AG04449 (cell line): ENCODE results near the gene NUDT22.

Experiments
- CTCF ChIA-PET: fragments of 350-600 bp; formaldehyde crosslinking; extraction: SDS; loops from one replicate; lab custom pipeline; 2021; ENCODE audit warnings: antibody characterized with exemption; lab: Yijun Ruan, JAX
- POLR2A ChIA-PET: fragments of 400-600, 350-600 bp; formaldehyde crosslinking; extraction: SDS; loops from one replicate; lab custom pipeline; 2020; ENCODE audit warnings: antibody characterized with exemption, inconsistent platforms; lab: Yijun Ruan, JAX
- DNase-seq: peaks from one replicate; pipeline ENCODE4 v3.0.0-alpha.2; 2010; ENCODE audit warnings: low read depth, low spot score
- H3K4me3 ChIP-seq: 2 replicates; pipeline ENCODE4 v1.5.1; 2011; ENCODE audit warnings: low read depth, mild to moderate bottlenecking, control low read depth, low read length
- CTCF ChIP-seq: IDR thresholded peaks from one replicate; pipeline ENCODE4 v1.5.1; 2011; ENCODE audit warnings: mild to moderate bottlenecking, moderate library complexity, low read length, control low read depth, inconsistent platforms; ENCODE audit not compliant: insufficient read depth; ENCODE audit errors: missing control alignments

NUDT22 gene

DNA sequence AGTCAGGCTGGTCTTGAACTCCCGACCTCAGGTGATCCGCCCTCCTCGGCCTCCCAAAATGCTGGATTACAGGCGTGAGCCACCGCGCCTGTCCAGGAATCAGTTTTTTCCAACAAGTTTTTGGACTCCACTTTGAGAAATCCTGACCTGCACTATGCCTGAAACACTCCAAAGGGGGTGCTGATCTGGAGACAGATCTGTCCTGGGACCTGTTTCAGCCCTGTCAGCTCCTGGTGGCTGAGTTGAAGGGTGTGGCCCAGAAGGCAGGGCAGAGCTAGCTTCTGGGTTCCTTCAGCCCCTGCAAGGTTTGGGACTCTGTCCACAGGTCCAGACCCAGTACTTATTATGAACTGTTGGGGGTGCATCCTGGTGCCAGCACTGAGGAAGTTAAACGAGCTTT, 5.5 kb downstream of the NUDT22 start:
- no peak for TF ChIP-seq CTCF
- H3K4me3 ChIP-seq, result no peak overlapping the region; the same call in 1 of the 2 replicates
- no peak for DNase-seq
- CTCF ChIA-PET, result interaction anchor here (1.1 to 3.2 kb wide), 4 partner anchors 20 to 71 kb away, joined by 3 to 12 read pairs (median 8); partner anchors contain the start of genes FERMT3 and PLCB3
- POLR2A ChIA-PET, result interaction anchor here (0.7 to 0.9 kb wide), 2 partner anchors 10 to 18 kb away, joined by 3 read pairs; no protein-coding TSS in a partner anchor

GRCh38 chr11:64232182-64232966, 6.3 kb downstream of the NUDT22 start:
- ChIA-PET CTCF (interaction anchor here (0.9 to 3.2 kb wide), 6 partner anchors 9 to 70 kb away, joined by 3 to 12 read pairs (median 6); partner anchors contain the start of genes FERMT3, FKBP2 and PLCB3), POLR2A (interaction anchor here (0.7 to 1.1 kb wide), 3 partner anchors 9 to 17 kb away, joined by 3 to 5 read pairs (median 3); no protein-coding TSS in a partner anchor)
- no peak for DNase-seq
- H3K4me3 ChIP-seq, result no peak overlapping the region
- no peak for TF ChIP-seq CTCF

GRCh38 chr11:64232967-64233315, 6.9 kb downstream of the NUDT22 start:
- no peak for DNase-seq
- no peak overlapping the region for H3K4me3 ChIP-seq
- TF ChIP-seq CTCF, result no peak
- POLR2A ChIA-PET, result interaction anchor here (0.6 to 1.1 kb wide), 2 partner anchors 13 to 177 kb away, joined by 3 to 5 read pairs; no protein-coding TSS in a partner anchor
- CTCF ChIA-PET, result interaction anchor here (0.9 to 2.0 kb wide), 4 partner anchors 8 to 29 kb away, joined by 3 to 12 read pairs (median 4); partner anchors contain the start of genes FERMT3, FKBP2 and PLCB3

DNA sequence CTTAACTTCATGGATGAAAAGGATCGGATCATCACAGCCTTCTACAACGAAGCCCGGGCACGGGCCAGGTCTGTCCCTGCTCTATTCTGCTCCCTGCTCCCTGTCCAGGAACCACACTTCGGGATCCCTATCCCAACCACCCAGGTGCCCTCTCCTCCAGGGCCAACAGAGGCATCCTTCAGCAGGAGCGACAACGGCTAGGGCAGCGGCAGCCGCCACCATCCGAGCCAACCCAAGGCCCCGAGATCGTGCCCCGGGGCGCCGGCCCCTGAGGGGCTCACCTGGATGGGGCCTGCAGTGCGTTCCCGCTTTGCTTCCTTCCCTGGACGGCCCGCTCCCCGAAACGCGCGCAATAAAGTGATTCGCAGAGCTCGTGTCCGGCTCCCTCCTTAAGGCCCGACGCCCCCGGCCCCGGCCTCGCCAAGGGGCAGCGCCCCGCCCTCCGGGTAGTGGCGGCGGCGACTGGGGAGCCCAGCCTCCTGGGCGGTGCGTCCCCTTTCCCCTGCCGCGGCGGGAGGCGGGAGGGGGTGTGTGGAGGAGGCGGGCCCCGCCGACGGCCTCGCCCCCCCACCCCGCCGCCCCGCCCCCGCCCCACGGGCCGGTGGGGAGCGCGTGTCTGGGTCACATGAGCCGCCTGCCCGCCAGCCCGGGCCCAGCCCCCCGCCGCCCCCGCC, 8.0 kb downstream of the NUDT22 start, which contains the start of gene VEGFB:
Gene VEGFB, plus strand, starts transcription at position 672 of the 674 bp plus-strand sequence. CDS start 250 bp downstream, outside the sequence.
- ChIA-PET POLR2A (no interaction called here), CTCF (interaction anchor here (1.4 kb wide), 1 partner anchor 30 kb away, joined by 5 read pairs; no protein-coding TSS in a partner anchor)
- peak within 1 kb of the TSS; percentile 66 for H3K4me3 ChIP-seq
- DNase-seq, result no peak
- TF ChIP-seq CTCF, result no peak

DNA sequence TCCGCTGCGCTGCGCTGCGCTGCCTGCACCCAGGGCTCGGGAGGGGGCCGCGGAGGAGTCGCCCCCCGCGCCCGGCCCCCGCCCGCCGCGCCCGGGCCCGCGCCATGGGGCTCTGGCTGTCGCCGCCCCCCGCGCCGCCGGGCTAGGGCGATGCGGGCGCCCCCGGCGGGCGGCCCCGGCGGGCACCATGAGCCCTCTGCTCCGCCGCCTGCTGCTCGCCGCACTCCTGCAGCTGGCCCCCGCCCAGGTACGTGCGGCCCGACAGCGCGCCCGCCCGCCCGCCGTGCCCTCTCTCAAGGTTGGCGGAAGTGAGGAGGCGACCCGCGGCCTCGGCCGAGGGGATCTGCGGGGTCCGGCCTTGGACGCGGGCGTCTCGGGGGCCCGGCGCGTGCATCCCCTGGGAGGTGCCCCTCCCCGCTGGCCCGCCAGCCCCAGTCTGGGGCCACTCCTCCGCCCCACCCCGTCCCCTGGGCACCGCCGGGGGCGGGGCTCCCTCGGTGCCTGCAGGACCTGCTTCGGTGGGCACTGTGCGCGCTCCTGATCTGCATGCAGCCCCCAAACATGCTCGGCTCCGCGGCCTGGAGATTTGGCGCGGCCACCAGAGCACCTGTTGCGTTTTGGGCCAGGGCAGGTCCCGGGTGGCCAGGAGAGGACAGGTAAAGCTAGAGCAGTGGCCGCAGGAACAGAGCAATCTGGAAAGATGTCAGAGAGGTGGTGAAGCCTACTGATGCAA, 8.7 kb downstream of the NUDT22 start:
- DNase-seq, result no peak
- CTCF ChIA-PET, result interaction anchor here (1.0 kb wide), 1 partner anchor 31 kb away, joined by 4 read pairs; no protein-coding TSS in a partner anchor
- POLR2A ChIA-PET, result no interaction called here
- H3K4me3 ChIP-seq, result peak overlapping the region; percentile 66
- no peak for TF ChIP-seq CTCF
